Hepatocyte (in vitro differentiated cells): Measurements from ENCODE around the gene LRRC71. TPM values are rescaled to one million over a fixed set of nuclear protein-coding genes. Genes with fewer than 3 reads are reported as not detected.

Experiments used
- DNase-seq: peaks from one replicate; pipeline ENCODE4 v3.0.0-alpha.2; 2016; ENCODE audit warnings: low spot score
- H2AFZ ChIP-seq: fragments of 200-600 bp; sonication (generic); 2 replicates; pipeline ENCODE4 v1.6.0; 2016; ENCODE audit warnings: antibody characterized with exemption, mild to moderate bottlenecking
- H3K27ac ChIP-seq: fragments of 200-600 bp; sonication (generic); 2 replicates; pipeline ENCODE4 v1.5.1; 2016; ENCODE audit warnings: mild to moderate bottlenecking
- H3K27me3 ChIP-seq: fragments of 200-600 bp; sonication (generic); 2 replicates; pipeline ENCODE4 v1.6.1; 2016
- H3K36me3 ChIP-seq: fragments of 200-600 bp; sonication (generic); replicated peaks from 2 replicates; pipeline ENCODE4 v1.5.1; 2016; ENCODE audit warnings: low read depth; ENCODE audit not compliant: insufficient read depth
- H3K4me1 ChIP-seq: fragments of 200-600 bp; sonication (generic); 2 replicates; pipeline ENCODE4 v1.5.1; 2016; ENCODE audit warnings: mild to moderate bottlenecking, moderate library complexity; ENCODE audit not compliant: insufficient read depth
- H3K4me2 ChIP-seq: fragments of 200-600 bp; sonication (generic); 2 replicates; pipeline ENCODE4 v1.6.0; 2016
- H3K4me3 ChIP-seq: fragments of 200-600 bp; sonication (generic); 2 replicates; pipeline ENCODE4 v1.5.1; 2016; ENCODE audit warnings: mild to moderate bottlenecking
- H3K79me2 ChIP-seq: fragments of 200-600 bp; sonication (generic); 2 replicates; pipeline ENCODE4 v1.6.0; 2017; ENCODE audit warnings: mild to moderate bottlenecking
- H3K9me2 ChIP-seq: fragments of 200-600 bp; sonication (generic); replicated peaks from 2 replicates; pipeline ENCODE4 v1.6.0; 2017; ENCODE audit warnings: mild to moderate bottlenecking; ENCODE audit not compliant: insufficient read depth
- H3K9me3 ChIP-seq: fragments of 200-600 bp; sonication (generic); 2 replicates; pipeline ENCODE4 v1.5.1; 2016; ENCODE audit warnings: low read depth, mild to moderate bottlenecking
- H4K20me1 ChIP-seq: fragments of 200-600 bp; sonication (generic); 2 replicates; pipeline ENCODE4 v1.6.0; 2016; ENCODE audit warnings: mild to moderate bottlenecking; ENCODE audit not compliant: insufficient read depth, poor library complexity, severe bottlenecking
- CTCF ChIP-seq: fragments of 200-600 bp; sonication (generic); IDR thresholded peaks from 2 replicates; pipeline ENCODE4 v1.5.1; 2016; ENCODE audit warnings: antibody characterized with exemption, mild to moderate bottlenecking; ENCODE audit not compliant: poor library complexity
- EZH2 ChIP-seq: fragments of 200-600 bp; sonication (generic); IDR thresholded peaks from 2 replicates; pipeline ENCODE4 v1.6.1; 2016; ENCODE audit warnings: antibody characterized with exemption, mild to moderate bottlenecking, borderline replicate concordance
- EZH2phosphoT487 ChIP-seq: fragments of 200-600 bp; sonication (generic); IDR thresholded peaks from one replicate; pipeline ENCODE4 v1.6.1; 2018; ENCODE audit warnings: antibody characterized with exemption, mild to moderate bottlenecking, low read depth, moderate library complexity; ENCODE audit not compliant: unreplicated experiment, severe bottlenecking
- WGBS: methylation state at CpG from one replicate; pipeline ENCODE4 v1.1.6; 2016; ENCODE audit warnings: low lambda C conversion rate; ENCODE audit errors: missing lambda C conversion rate; 5-methylcytosine and 5-hydroxymethylcytosine counted together
- polyA plus RNA-seq: library from polyadenylated mRNA; unstranded; fragments of >200 nt; fragmentation: Nextera tagmentation; extraction: Ambion mirVana; gene quantifications from 2 replicates; pipeline ENCODE4 v1.2.1, GENCODE V29; 2016
- total RNA-seq: library from RNA; depleted of rRNA; stranded (reverse); fragments of >200 nt; gene quantifications from 2 replicates; pipeline ENCODE4 v1.2.3, GENCODE V29; 2014

Gene LRRC71
- total and polyA plus RNA-seq, 2 experiments from 2014 or later, result not detected

GRCh38 chr1:156941675-156942074 lies 21.2 kb downstream of the LRRC71 start:
- H3K9me3 ChIP-seq, result no peaks in the 10 kb centered on the region
- no peak for DNase-seq
- TF ChIP-seq CTCF (no peak), EZH2 (no peak), EZH2phosphoT487 (no peak)
- H3K36me3 ChIP-seq, result no peaks in the 10 kb centered on the region
- no peaks in the 10 kb centered on the region for H4K20me1 ChIP-seq
- no peak overlapping the region for H3K27ac ChIP-seq
- no peaks in the 10 kb centered on the region for H3K4me1 ChIP-seq
- 98% methylated on average over 6 of the region's 10 CpGs for WGBS
- H3K4me2 ChIP-seq, result no peak overlapping the region
- no peak overlapping the region for H3K4me3 ChIP-seq
- H3K79me2 ChIP-seq, result no peaks in the 10 kb centered on the region
- H2AFZ ChIP-seq, result no peak overlapping the region
- H3K9me2 ChIP-seq, result no peaks in the 10 kb centered on the region
- H3K27me3 ChIP-seq, result no peaks in the 10 kb centered on the region

GRCh38 chr1:156942176-156942575 lies 21.7 kb downstream of the LRRC71 start:
- Histone ChIP-seq H3K4me3 (no peak overlapping the region), H3K79me2 (no peaks in the 10 kb centered on the region), H3K27ac (no peak overlapping the region), H3K9me3 (no peaks in the 10 kb centered on the region), H3K36me3 (no peaks in the 10 kb centered on the region), H3K27me3 (no peaks in the 10 kb centered on the region), H4K20me1 (no peaks in the 10 kb centered on the region), H3K4me2 (no peak overlapping the region), H2AFZ (no peak overlapping the region), H3K4me1 (no peaks in the 10 kb centered on the region), H3K9me2 (no peaks in the 10 kb centered on the region)
- DNase-seq, result no peak
- TF ChIP-seq CTCF (no peak), EZH2 (no peak), EZH2phosphoT487 (no peak)
- 98% methylated on average over 3 of the region's 3 CpGs for WGBS

GRCh38 chr1:156942576-156942975 lies 22.1 kb downstream of the LRRC71 start:
- Histone ChIP-seq H2AFZ (no peak overlapping the region), H3K36me3 (no peaks in the 10 kb centered on the region), H4K20me1 (no peaks in the 10 kb centered on the region), H3K4me1 (no peaks in the 10 kb centered on the region), H3K4me2 (no peak overlapping the region), H3K9me3 (no peaks in the 10 kb centered on the region), H3K79me2 (no peaks in the 10 kb centered on the region), H3K9me2 (no peaks in the 10 kb centered on the region), H3K27me3 (no peaks in the 10 kb centered on the region), H3K4me3 (no peak overlapping the region), H3K27ac (no peak overlapping the region)
- TF ChIP-seq EZH2phosphoT487, result no peak
- no peak for TF ChIP-seq CTCF
- TF ChIP-seq EZH2, result no peak
- no peak for DNase-seq
- WGBS, result 97% methylated on average over 7 of the region's 7 CpGs

- TF ChIP-seq EZH2 (no peak), EZH2phosphoT487 (no peak), CTCF (no peak)
- no peak overlapping the region for H3K4me2 ChIP-seq
- WGBS, result 100% methylated on average over 3 of the region's 3 CpGs
- no peaks in the 10 kb centered on the region for H3K36me3 ChIP-seq
- no peaks in the 10 kb centered on the region for H3K9me2 ChIP-seq
- no peak overlapping the region for H2AFZ ChIP-seq
- H3K9me3 ChIP-seq, result no peaks in the 10 kb centered on the region
- H3K4me3 ChIP-seq, result no peak overlapping the region
- H4K20me1 ChIP-seq, result no peaks in the 10 kb centered on the region
- H3K79me2 ChIP-seq, result no peaks in the 10 kb centered on the region
- no peaks in the 10 kb centered on the region for H3K4me1 ChIP-seq
- DNase-seq, result no peak
- H3K27ac ChIP-seq, result no peak overlapping the region
- H3K27me3 ChIP-seq, result no peaks in the 10 kb centered on the region
These were observed 23.3 kb downstream of the LRRC71 start for GRCh38 chr1:156943756-156944155.
